GM12878 (cell line): Measurements from ENCODE around the gene ADCY2. TPM values are rescaled to one million over a fixed set of nuclear protein-coding genes. Genes with fewer than 3 reads are reported as not detected.

Experiments used
- ATAC-seq: fragments of 200-7000 bp; cut with Tn5 transposase; 3 replicates; pipeline ENCODE4 v1.9.1; 2020; ENCODE audit warnings: mild to moderate bottlenecking, moderate library complexity
- BruUV-seq: library from RNA; stranded (reverse); fragments of 400-500 nt; replicated peaks from 2 replicates; lab custom pipeline; 2021; lab: Mats Ljungman, UMichigan
- CTCF ChIA-PET: fragments of 300-600 bp; sonication (Branson Sonifier 250); formaldehyde crosslinking; extraction: SDS; loops from one replicate; lab custom pipeline; 2021; ENCODE audit warnings: inconsistent platforms; lab: Yijun Ruan, JAX
- POLR2A ChIA-PET: fragments of 350-600 bp; formaldehyde crosslinking; extraction: SDS; loops from one replicate; lab custom pipeline; 2021; ENCODE audit warnings: inconsistent platforms; lab: Charles Lee
- RAD21 ChIA-PET: fragments of 300-600 bp; sonication (Branson Sonifier 250); formaldehyde crosslinking; loops from one replicate; lab custom pipeline; 2023; ENCODE audit warnings: antibody characterized with exemption; ENCODE audit not compliant: unreplicated experiment; lab: Charles Lee
- SMC1A ChIA-PET: fragments of 300-600 bp; sonication (Branson Sonifier 250); formaldehyde crosslinking; loops from one replicate; lab custom pipeline; 2023; ENCODE audit not compliant: unreplicated experiment, uncharacterized antibody; lab: Charles Lee
- DNase-seq: peaks from one replicate; pipeline ENCODE4 v3.0.0-alpha.2; 2011; ENCODE audit warnings: low read depth, low spot score
- FAIRE-seq: peaks from 3 replicates; lab custom pipeline; 2011; peaks lifted over from hg19 to GRCh38; lab: Jason Lieb, UNC
- H2AFZ ChIP-seq: 2 replicates; pipeline ENCODE4 v1.6.0; 2011; ENCODE audit warnings: low read depth, low read length, control low read depth; ENCODE audit not compliant: control insufficient read depth
- H3K27ac ChIP-seq: 2 replicates; pipeline ENCODE4 v1.5.1; 2011; ENCODE audit warnings: control low read depth; ENCODE audit not compliant: control insufficient read depth, insufficient read depth
- H3K27me3 ChIP-seq, 2 experiments: replicated peaks in 1 of 2; 2 replicates each; pipeline versions ENCODE4 v1.6.0 to v1.6.1; 2011; ENCODE audit warnings: low read length in 1 of 2; ENCODE audit not compliant: control insufficient read depth in 2 of 2, insufficient read depth in 2 of 2
- H3K36me3 ChIP-seq, 2 experiments: 2 replicates each; pipeline ENCODE4 v1.5.1; 2011; ENCODE audit warnings: low read length in 1 of 2; ENCODE audit not compliant: control insufficient read depth in 2 of 2, insufficient read depth in 2 of 2
- H3K4me1 ChIP-seq: 2 replicates; pipeline ENCODE4 v1.6.1; 2011; ENCODE audit warnings: mild to moderate bottlenecking, low read length, moderate library complexity, mixed read lengths; ENCODE audit not compliant: control insufficient read depth, insufficient read depth
- H3K4me2 ChIP-seq: 2 replicates; pipeline ENCODE4 v1.6.0; 2011; ENCODE audit warnings: control low read depth; ENCODE audit not compliant: control insufficient read depth, insufficient read depth
- H3K4me3 ChIP-seq: fragments of 200-600 bp; sonication (generic); 2 replicates; pipeline ENCODE4 v1.5.1; 2016
- H3K79me2 ChIP-seq: 2 replicates; pipeline ENCODE4 v1.6.0; 2011; ENCODE audit warnings: low read length; ENCODE audit not compliant: control insufficient read depth, insufficient read depth
- H3K9ac ChIP-seq: 2 replicates; pipeline ENCODE4 v1.8.0; 2011; ENCODE audit warnings: low read length, control low read depth, mixed read lengths; ENCODE audit not compliant: control insufficient read depth, insufficient read depth
- H3K9me3 ChIP-seq: replicated peaks from 3 replicates; pipeline ENCODE4 v1.5.1; 2011; ENCODE audit warnings: mild to moderate bottlenecking, low read length; ENCODE audit not compliant: control insufficient read depth, insufficient read depth
- H4K20me1 ChIP-seq: 2 replicates; pipeline ENCODE4 v1.6.0; 2011; ENCODE audit not compliant: control insufficient read depth, insufficient read depth
- BHLHE40 ChIP-seq, 2 experiments: fragments of 450-650 bp in 1 of 2; IDR thresholded peaks; 2 replicates each; pipeline ENCODE4 v1.6.1; 2011 to 2017; ENCODE audit warnings: low read depth in 2 of 2, borderline replicate concordance in 1 of 2, improper control_type of control experiment in 1 of 2, low read length in 1 of 2, mild to moderate bottlenecking in 1 of 2
- BRCA1 ChIP-seq: IDR thresholded peaks from 2 replicates; pipeline ENCODE4 v1.6.1; 2011; ENCODE audit warnings: low read depth, low read length, improper control_type of control experiment
- CEBPZ ChIP-seq: fragments of 150-350 bp; IDR thresholded peaks from 2 replicates; pipeline ENCODE4 v1.6.1; 2016; ENCODE audit warnings: low read depth, low read length
- MEF2A ChIP-seq: IDR thresholded peaks from 2 replicates; pipeline ENCODE4 v1.6.1; 2011; ENCODE audit warnings: low read depth, mild to moderate bottlenecking, low read length, moderate library complexity; ENCODE audit not compliant: insufficient read depth
- MLLT1 ChIP-seq: fragments of 450-650 bp; IDR thresholded peaks from 2 replicates; pipeline ENCODE4 v1.6.1; 2016; ENCODE audit warnings: mild to moderate bottlenecking
- MYB ChIP-seq: fragments of 150-350 bp; IDR thresholded peaks from 2 replicates; pipeline ENCODE4 v1.6.1; 2014; ENCODE audit warnings: mild to moderate bottlenecking, low read depth, low read length, borderline replicate concordance
- NBN ChIP-seq: fragments of 450-650 bp; IDR thresholded peaks from 2 replicates; pipeline ENCODE4 v1.6.1; 2016
- NFIC ChIP-seq: IDR thresholded peaks from 2 replicates; pipeline ENCODE4 v1.6.1; 2012; ENCODE audit warnings: low read depth, mild to moderate bottlenecking, inconsistent platforms, low read length, moderate library complexity
- NFYA ChIP-seq: IDR thresholded peaks from 2 replicates; pipeline ENCODE4 v1.6.1; 2011; ENCODE audit warnings: low read depth, mild to moderate bottlenecking, low read length, improper control_type of control experiment, borderline replicate concordance
- NR2C2 ChIP-seq: IDR thresholded peaks from 2 replicates; pipeline ENCODE4 v1.6.1; 2011; ENCODE audit warnings: borderline replicate concordance, low read depth; ENCODE audit not compliant: control insufficient read depth, insufficient read length
- NRF1 ChIP-seq: conservative IDR thresholded peaks from 2 replicates; pipeline ENCODE4 v1.6.1; 2011; ENCODE audit warnings: mild to moderate bottlenecking, low read depth, low read length, improper control_type of control experiment
- POLR2AphosphoS2 ChIP-seq: IDR thresholded peaks from 2 replicates; pipeline ENCODE4 v1.6.1; 2011; ENCODE audit warnings: low read depth, mild to moderate bottlenecking, low read length, improper control_type of control experiment, moderate library complexity
- POU2F2 ChIP-seq: IDR thresholded peaks from 3 replicates; pipeline ENCODE4 v1.6.1; 2011; ENCODE audit warnings: low read depth, mild to moderate bottlenecking, low read length, borderline replicate concordance
- REST ChIP-seq: IDR thresholded peaks from 2 replicates; pipeline ENCODE4 v1.6.1; 2012; ENCODE audit warnings: mild to moderate bottlenecking, low read depth, low read length
- SP1 ChIP-seq: IDR thresholded peaks from one replicate; pipeline ENCODE4 v1.6.1; 2011; ENCODE audit warnings: low read depth, low read length
- WGBS: methylation state at CpG from one replicate; pipeline ENCODE4 v1.1.6; 2016; ENCODE audit warnings: low lambda C conversion rate; ENCODE audit not compliant: insufficient replicate concordance, insufficient coverage; ENCODE audit errors: missing lambda C conversion rate; 5-methylcytosine and 5-hydroxymethylcytosine counted together
- in situ Hi-C: fragments of 300-500 bp; cut with MboI; formaldehyde crosslinking; loops from 9 replicates; pipeline ENCODE4 v1.14.3; 2018; ENCODE audit warnings: mixed read lengths
- intact Hi-C: fragments of 100-400 bp; cut with micrococcal nuclease; formaldehyde crosslinking; loops from one replicate; pipeline ENCODE4 v1.14.2; 2022; ENCODE audit not compliant: unreplicated experiment
- polyA plus RNA-seq, 11 experiments: library from polyadenylated mRNA; depleted of rRNA in 4 of 11; unstranded in 6 of 11; stranded (reverse) in 5 of 11; fragments of >200 nt; fragmentation: Nextera tagmentation in 4 of 11; fragmentation: Illumina TruSeq in 1 of 11; extraction: Ambion mirVana in 4 of 11; extraction: Trizol in 1 of 11; gene quantifications; 1 replicate in 1 of 11; 2 replicates in 10 of 11; pipeline versions ENCODE4 v1.2.1 to v1.2.3, GENCODE V29; 2011 to 2016; ENCODE audit warnings: inconsistent platforms in 2 of 11, missing spikeins in 2 of 11, low read depth in 1 of 11
- total RNA-seq, 4 experiments: library from RNA; depleted of rRNA in 3 of 4; stranded (reverse); fragments of >200 nt in 3 of 4; fragmentation: Illumina TruSeq in 1 of 4; extraction: Trizol in 1 of 4; gene quantifications; 2 replicates each; pipeline versions ENCODE4 v1.2.1 to v1.2.3, GENCODE V29; 2013 to 2021

ADCY2 gene
- total and polyA plus RNA-seq, 10 of the 15 experiments (the other 5 are each of a cell fraction or from before 2014, with no cell fraction given): 0.07 to 0.26 TPM; not detected in 8

GRCh38 chr5:7872517-7873130 lies 476.7 kb downstream of the ADCY2 start:
- 30% methylated on average over 4 of the region's 4 CpGs for WGBS
- Histone ChIP-seq H4K20me1 (no peaks in the 10 kb centered on the region), H3K79me2 (peaks cover 68% of the 10 kb centered on the region), H3K27ac (peak overlapping the region; percentile 24; the same call in 1 of the 2 replicates), H3K36me3 (peaks cover 2 to 8% of the 10 kb centered on the region in 2 experiments; a peak in 3 of 4 replicates), H2AFZ (no peak overlapping the region), H3K9ac (peak overlapping the region; percentile 42; the same call in 1 of the 2 replicates), H3K27me3 (no peaks in the 10 kb centered on the region), H3K4me2 (peak overlapping the region; percentile 90), H3K9me3 (no peaks in the 10 kb centered on the region), H3K4me3 (peak overlapping the region; percentile 47; the same call in 1 of the 2 replicates), H3K4me1 (peaks cover 45% of the 10 kb centered on the region)
- ChIA-PET POLR2A (no interaction called here), SMC1A (interaction anchor here (1.0 to 2.2 kb wide), 3 partner anchors 13 to 33 kb away, joined by 3 to 17 read pairs (median 3); no protein-coding TSS in a partner anchor), CTCF (interaction anchor here (1.1 to 9.9 kb wide), 4 partner anchors 13 to 235 kb away, joined by 3 to 92 read pairs (median 3); no protein-coding TSS in a partner anchor), RAD21 (interaction anchor here (0.9 to 1.6 kb wide), 2 partner anchors 14 to 38 kb away, joined by 3 to 9 read pairs; no protein-coding TSS in a partner anchor)
- FAIRE-seq (no peak), DNase-seq (no peak), ATAC-seq (no peak)
- in situ Hi-C loops: no loop called here
- BruUV-seq: no TSS peak
- intact Hi-C loops: no loop called here
- TF ChIP-seq CEBPZ (no peak), SP1 (no peak), MLLT1 (no peak), REST (no peak), NR2C2 (no peak), POLR2AphosphoS2 (no peak), BRCA1 (no peak), MEF2A (no peak), BHLHE40 (IDR thresholded peaks at IDR 0.05; ENCODE audit: borderline replicate concordance in 1 of 2, low read depth in 2 of 2, low read length in 1 of 2) (no peak), NFYA (no peak), POU2F2 (no peak), NRF1 (no peak), NFIC (no peak), NBN (no peak), MYB (no peak)
